NCI-H128 (cell line): ENCODE results near the gene PAXIP1.

ENCODE experiments used
- DNase-seq: peaks from one replicate; lab custom pipeline; 2025; ENCODE audit not compliant: unreplicated experiment; lab: John Stamatoyannopoulos, UW

PAXIP1 gene

GRCh38 chr7:154997840-154998370, 5.0 kb downstream of the PAXIP1 start:
- DNase-seq = no peak

- DNase-seq = no peak
These were observed 6.2 kb downstream of the PAXIP1 start for GRCh38 chr7:154996756-154997155.

GRCh38 chr7:154996101-154996500, 6.8 kb downstream of the PAXIP1 start:
- no peak for DNase-seq

- no peak for DNase-seq
These were observed 7.9 kb downstream of the PAXIP1 start for GRCh38 chr7:154994996-154995395.

- DNase-seq = peak; percentile 5
These were observed 11.9 kb downstream of the PAXIP1 start for GRCh38 chr7:154990964-154991540.

- no peak for DNase-seq
These were observed 15.4 kb downstream of the PAXIP1 start for GRCh38 chr7:154987571-154987970.

GRCh38 chr7:154986200-154986945, 16.6 kb downstream of the PAXIP1 start:
- no peak for DNase-seq

GRCh38 chr7:154985230-154985629, 17.7 kb downstream of the PAXIP1 start:
- no peak for DNase-seq

GRCh38 chr7:154984601-154985188, 18.2 kb downstream of the PAXIP1 start:
- no peak for DNase-seq

- no peak for DNase-seq
These were observed 24.9 kb downstream of the PAXIP1 start for GRCh38 chr7:154978017-154978416.

GRCh38 chr7:154977250-154977649, 25.7 kb downstream of the PAXIP1 start:
- no peak for DNase-seq

GRCh38 chr7:154976844-154977243, 26.1 kb downstream of the PAXIP1 start:
- DNase-seq = no peak

- no peak for DNase-seq
These were observed 26.9 kb downstream of the PAXIP1 start for GRCh38 chr7:154975984-154976383.

GRCh38 chr7:154973381-154973780, 29.5 kb downstream of the PAXIP1 start:
- no peak for DNase-seq

GRCh38 chr7:154968336-154969001, 34.5 kb downstream of the PAXIP1 start:
- peak; percentile 75 for DNase-seq

GRCh38 chr7:154967401-154967955, 35.4 kb downstream of the PAXIP1 start:
- DNase-seq = no peak

GRCh38 chr7:154965014-154965413, 37.9 kb downstream of the PAXIP1 start:
- no peak for DNase-seq

- no peak for DNase-seq
These were observed 42.7 kb downstream of the PAXIP1 start for GRCh38 chr7:154960063-154960790.

- no peak for DNase-seq
These were observed 46.5 kb downstream of the PAXIP1 start for GRCh38 chr7:154956427-154956826.

- no peak for DNase-seq
These were observed 49.8 kb downstream of the PAXIP1 start for GRCh38 chr7:154953006-154953684.
